Smooth muscle cell (in vitro differentiated cells): ENCODE data around the gene LMX1A. TPM values are rescaled to one million over a fixed set of nuclear protein-coding genes. Genes with fewer than 3 reads are reported as not detected.

Source experiments
- DNase-seq: peaks from one replicate; lab custom pipeline; 2025; ENCODE audit not compliant: unreplicated experiment; lab: John Stamatoyannopoulos, UW
- H2AFZ ChIP-seq: fragments of 200-600 bp; sonication (generic); 2 replicates; pipeline ENCODE4 v1.6.0; 2016; ENCODE audit warnings: antibody characterized with exemption, low read depth, mild to moderate bottlenecking
- H3F3A ChIP-seq: fragments of 200-600 bp; sonication (generic); 2 replicates; pipeline ENCODE4 v1.6.0; 2017; ENCODE audit warnings: antibody characterized with exemption, low read depth
- H3K27ac ChIP-seq: fragments of 200-600 bp; sonication (generic); 2 replicates; pipeline ENCODE4 v1.5.1; 2016; ENCODE audit warnings: low read depth, mild to moderate bottlenecking
- H3K27me3 ChIP-seq: fragments of 200-600 bp; sonication (generic); 2 replicates; pipeline ENCODE4 v1.6.1; 2016; ENCODE audit warnings: low read depth, mild to moderate bottlenecking
- H3K36me3 ChIP-seq: fragments of 200-600 bp; sonication (generic); 2 replicates; pipeline ENCODE4 v1.5.1; 2016; ENCODE audit warnings: low read depth
- H3K4me1 ChIP-seq: fragments of 200-600 bp; sonication (generic); 2 replicates; pipeline ENCODE4 v1.5.1; 2016; ENCODE audit warnings: low read depth
- H3K4me2 ChIP-seq: fragments of 200-600 bp; sonication (generic); 2 replicates; pipeline ENCODE4 v1.6.0; 2016; ENCODE audit warnings: mild to moderate bottlenecking
- H3K4me3 ChIP-seq: fragments of 200-600 bp; sonication (generic); 2 replicates; pipeline ENCODE4 v1.5.1; 2016; ENCODE audit warnings: mild to moderate bottlenecking
- H3K79me2 ChIP-seq: fragments of 200-600 bp; sonication (generic); 2 replicates; pipeline ENCODE4 v1.6.0; 2016; ENCODE audit warnings: low read depth, mild to moderate bottlenecking
- H3K9ac ChIP-seq: fragments of 200-600 bp; sonication (generic); 2 replicates; pipeline ENCODE4 v1.6.0; 2016; ENCODE audit warnings: low read depth
- H3K9me3 ChIP-seq: fragments of 200-600 bp; sonication (generic); replicated peaks from 2 replicates; pipeline ENCODE4 v1.5.1; 2016; ENCODE audit warnings: low read depth
- H4K20me1 ChIP-seq: fragments of 200-600 bp; sonication (generic); 2 replicates; pipeline ENCODE4 v1.6.0; 2016; ENCODE audit warnings: low read depth
- CTCF ChIP-seq: fragments of 200-600 bp; sonication (generic); IDR thresholded peaks from 2 replicates; pipeline ENCODE4 v1.5.1; 2017; ENCODE audit warnings: borderline replicate concordance, mild to moderate bottlenecking, antibody characterized with exemption; ENCODE audit not compliant: insufficient read depth, poor library complexity, severe bottlenecking
- WGBS: methylation state at CpG from one replicate; pipeline ENCODE4 v1.1.7; 2016; ENCODE audit warnings: low lambda C conversion rate; 5-methylcytosine and 5-hydroxymethylcytosine counted together
- polyA plus RNA-seq: library from polyadenylated mRNA; unstranded; fragments of >200 nt; fragmentation: Nextera tagmentation; extraction: Ambion mirVana; gene quantifications from 2 replicates; pipeline ENCODE4 v1.2.1, GENCODE V29; 2016
- total RNA-seq: library from RNA; depleted of rRNA; stranded (reverse); fragments of >200 nt; gene quantifications from 2 replicates; pipeline ENCODE4 v1.2.3, GENCODE V29; 2014

LMX1A gene
- total and polyA plus RNA-seq, 2 experiments from 2014 or later: not detected

GRCh38 chr1:165397944-165398343 is 41.4 kb upstream of the LMX1A start:
- no peak for TF ChIP-seq CTCF
- no peaks in the 10 kb centered on the region for H3K36me3 ChIP-seq
- peak overlapping the region; percentile 43 for H3K4me2 ChIP-seq
- H3K79me2 ChIP-seq: no peaks in the 10 kb centered on the region
- no peak for DNase-seq
- H3K4me1 ChIP-seq: peaks cover 4% of the 10 kb centered on the region
- peaks cover 2% of the 10 kb centered on the region for H3K27me3 ChIP-seq
- H4K20me1 ChIP-seq: no peaks in the 10 kb centered on the region
- H3K9ac ChIP-seq: no peak overlapping the region
- H3K27ac ChIP-seq: peak overlapping the region; percentile 49
- H3F3A ChIP-seq: no peaks in the 10 kb centered on the region
- no peaks in the 10 kb centered on the region for H3K9me3 ChIP-seq
- H3K4me3 ChIP-seq: no peak overlapping the region
- WGBS: 7% methylated on average over 4 of the region's 4 CpGs
- no peak overlapping the region for H2AFZ ChIP-seq

- 85% methylated on average over 4 of the region's 4 CpGs for WGBS
Observed at GRCh38 chr1:165395901-165396300, 39.4 kb upstream of the LMX1A start.

GRCh38 chr1:165395478-165395877 is 39.0 kb upstream of the LMX1A start:
- no peak overlapping the region for H3K27ac ChIP-seq
- H3K27me3 ChIP-seq: no peaks in the 10 kb centered on the region
- TF ChIP-seq CTCF: no peak
- no peaks in the 10 kb centered on the region for H3K36me3 ChIP-seq
- H3F3A ChIP-seq: no peaks in the 10 kb centered on the region
- H3K4me3 ChIP-seq: no peak overlapping the region
- no peak for DNase-seq
- H2AFZ ChIP-seq: no peak overlapping the region
- peaks cover 4% of the 10 kb centered on the region for H3K4me1 ChIP-seq
- H3K9me3 ChIP-seq: no peaks in the 10 kb centered on the region
- H3K4me2 ChIP-seq: no peak overlapping the region
- H3K9ac ChIP-seq: no peak overlapping the region
- no peaks in the 10 kb centered on the region for H4K20me1 ChIP-seq
- H3K79me2 ChIP-seq: no peaks in the 10 kb centered on the region

More at GRCh38 chr1:165395901-165396300, 39.4 kb upstream of the LMX1A start:
- Histone ChIP-seq H3K27ac (no peak overlapping the region), H3K4me1 (peaks cover 4% of the 10 kb centered on the region), H3F3A (no peaks in the 10 kb centered on the region), H3K27me3 (no peaks in the 10 kb centered on the region), H3K36me3 (no peaks in the 10 kb centered on the region), H3K79me2 (no peaks in the 10 kb centered on the region), H3K4me2 (no peak overlapping the region), H4K20me1 (no peaks in the 10 kb centered on the region), H3K9ac (no peak overlapping the region), H3K9me3 (no peaks in the 10 kb centered on the region), H2AFZ (no peak overlapping the region), H3K4me3 (no peak overlapping the region)
- TF ChIP-seq CTCF: no peak
- DNase-seq: no peak
